ES-I3 (cell line): Measurements from ENCODE around the gene PITPNM3.

Experiments
- H3K36me3 ChIP-seq: 2 replicates; pipeline ENCODE4 v1.6.1; 2013; ENCODE audit warnings: mild to moderate bottlenecking, low read length, control low read depth, moderate library complexity; ENCODE audit not compliant: insufficient read depth
- H3K4me1 ChIP-seq: 2 replicates; pipeline ENCODE4 v1.6.1; 2013; ENCODE audit warnings: mild to moderate bottlenecking, control low read depth, low read length; ENCODE audit not compliant: insufficient read depth
- H3K9ac ChIP-seq: 2 replicates; pipeline ENCODE4 v1.6.1; 2013; ENCODE audit warnings: low read depth, mild to moderate bottlenecking, low read length, moderate library complexity
- H3K9me3 ChIP-seq: 2 replicates; pipeline ENCODE4 v1.6.1; 2013; ENCODE audit warnings: mild to moderate bottlenecking, low read length, moderate library complexity; ENCODE audit not compliant: control insufficient read depth, insufficient read depth

PITPNM3 gene

GRCh38 chr17:6426356-6427101 is 129.8 kb downstream of the PITPNM3 start:
- Histone ChIP-seq H3K4me1 (no peaks in the 10 kb centered on the region), H3K36me3 (no peaks in the 10 kb centered on the region), H3K9ac (no peak overlapping the region), H3K9me3 (0 out of 2 replicates have a peak, but pooled peaks cover 6% of the 10 kb centered on the region)

- H3K9ac ChIP-seq, result no peak overlapping the region
- H3K9me3 ChIP-seq, result 0 out of 2 replicates have a peak, but pooled peaks cover under 1% of the 10 kb centered on the region
- H3K36me3 ChIP-seq, result no peaks in the 10 kb centered on the region
- H3K4me1 ChIP-seq, result no peaks in the 10 kb centered on the region
These were observed 130.9 kb downstream of the PITPNM3 start for GRCh38 chr17:6425407-6425806.

GRCh38 chr17:6423931-6424330 is 132.4 kb downstream of the PITPNM3 start:
- no peaks in the 10 kb centered on the region for H3K4me1 ChIP-seq
- H3K9me3 ChIP-seq, result no peaks in the 10 kb centered on the region
- H3K36me3 ChIP-seq, result no peaks in the 10 kb centered on the region
- no peak overlapping the region for H3K9ac ChIP-seq

- H3K36me3 ChIP-seq, result no peaks in the 10 kb centered on the region
- no peaks in the 10 kb centered on the region for H3K9me3 ChIP-seq
- H3K4me1 ChIP-seq, result no peaks in the 10 kb centered on the region; the same call in 1 of the 2 replicates
- no peak overlapping the region for H3K9ac ChIP-seq
These were observed 133.6 kb downstream of the PITPNM3 start for GRCh38 chr17:6422654-6423241.

- Histone ChIP-seq H3K36me3 (no peaks in the 10 kb centered on the region), H3K9ac (no peak overlapping the region), H3K9me3 (no peaks in the 10 kb centered on the region), H3K4me1 (peaks cover 4% of the 10 kb centered on the region; the same call in 1 of the 2 replicates)
These were observed 134.4 kb downstream of the PITPNM3 start for GRCh38 chr17:6421700-6422604.

- H3K36me3 ChIP-seq, result no peaks in the 10 kb centered on the region
- no peaks in the 10 kb centered on the region for H3K9me3 ChIP-seq
- peaks cover 4% of the 10 kb centered on the region; the same call in 1 of the 2 replicates for H3K4me1 ChIP-seq
- H3K9ac ChIP-seq, result no peak overlapping the region; the same call in 1 of the 2 replicates
These were observed 136.1 kb downstream of the PITPNM3 start for GRCh38 chr17:6420173-6420641.

- H3K4me1 ChIP-seq, result peaks cover 4% of the 10 kb centered on the region; the same call in 1 of the 2 replicates
- no peaks in the 10 kb centered on the region for H3K9me3 ChIP-seq
- no peak overlapping the region for H3K9ac ChIP-seq
- no peaks in the 10 kb centered on the region for H3K36me3 ChIP-seq
These were observed 140.7 kb downstream of the PITPNM3 start for GRCh38 chr17:6415616-6416015.

- Histone ChIP-seq H3K4me1 (peaks cover 4% of the 10 kb centered on the region; the same call in 1 of the 2 replicates), H3K9ac (no peak overlapping the region), H3K9me3 (no peaks in the 10 kb centered on the region), H3K36me3 (no peaks in the 10 kb centered on the region)
These were observed 143.3 kb downstream of the PITPNM3 start for GRCh38 chr17:6413065-6413464.

GRCh38 chr17:6408735-6409134 is 147.6 kb downstream of the PITPNM3 start:
- no peaks in the 10 kb centered on the region for H3K9me3 ChIP-seq
- H3K36me3 ChIP-seq, result no peaks in the 10 kb centered on the region
- no peak overlapping the region for H3K9ac ChIP-seq
- no peaks in the 10 kb centered on the region for H3K4me1 ChIP-seq

- Histone ChIP-seq H3K36me3 (no peaks in the 10 kb centered on the region), H3K9me3 (no peaks in the 10 kb centered on the region), H3K9ac (no peak overlapping the region), H3K4me1 (no peaks in the 10 kb centered on the region)
These were observed 148.1 kb downstream of the PITPNM3 start for GRCh38 chr17:6408276-6408675.

- H3K9me3 ChIP-seq, result peaks cover 4% of the 10 kb centered on the region; the same call in 1 of the 2 replicates
- H3K36me3 ChIP-seq, result no peaks in the 10 kb centered on the region
- no peak overlapping the region for H3K9ac ChIP-seq
- no peaks in the 10 kb centered on the region for H3K4me1 ChIP-seq
These were observed 154.1 kb downstream of the PITPNM3 start for GRCh38 chr17:6402258-6402657.
